GM12878 (cell line): ENCODE data around the gene NCAM1. TPM values are rescaled to one million over a fixed set of nuclear protein-coding genes. Genes with fewer than 3 reads are reported as not detected.

ENCODE experiments used
- ATAC-seq: fragments of 200-7000 bp; cut with Tn5 transposase; 3 replicates; pipeline ENCODE4 v1.9.1; 2020; ENCODE audit warnings: mild to moderate bottlenecking, moderate library complexity
- BruUV-seq: library from RNA; stranded (reverse); fragments of 400-500 nt; replicated peaks from 2 replicates; lab custom pipeline; 2021; lab: Mats Ljungman, UMichigan
- CTCF ChIA-PET: fragments of 300-600 bp; sonication (Branson Sonifier 250); formaldehyde crosslinking; extraction: SDS; loops from one replicate; lab custom pipeline; 2021; ENCODE audit warnings: inconsistent platforms; lab: Yijun Ruan, JAX
- POLR2A ChIA-PET: fragments of 350-600 bp; formaldehyde crosslinking; extraction: SDS; loops from one replicate; lab custom pipeline; 2021; ENCODE audit warnings: inconsistent platforms; lab: Charles Lee
- RAD21 ChIA-PET: fragments of 300-600 bp; sonication (Branson Sonifier 250); formaldehyde crosslinking; loops from one replicate; lab custom pipeline; 2023; ENCODE audit warnings: antibody characterized with exemption; ENCODE audit not compliant: unreplicated experiment; lab: Charles Lee
- SMC1A ChIA-PET: fragments of 300-600 bp; sonication (Branson Sonifier 250); formaldehyde crosslinking; loops from one replicate; lab custom pipeline; 2023; ENCODE audit not compliant: unreplicated experiment, uncharacterized antibody; lab: Charles Lee
- DNase-seq: peaks from one replicate; pipeline ENCODE4 v3.0.0-alpha.2; 2011; ENCODE audit warnings: low read depth, low spot score
- FAIRE-seq: peaks from 3 replicates; lab custom pipeline; 2011; peaks lifted over from hg19 to GRCh38; lab: Jason Lieb, UNC
- H2AFZ ChIP-seq: 2 replicates; pipeline ENCODE4 v1.6.0; 2011; ENCODE audit warnings: low read depth, low read length, control low read depth; ENCODE audit not compliant: control insufficient read depth
- H3K27ac ChIP-seq: 2 replicates; pipeline ENCODE4 v1.5.1; 2011; ENCODE audit warnings: control low read depth; ENCODE audit not compliant: control insufficient read depth, insufficient read depth
- H3K27me3 ChIP-seq, 2 experiments: replicated peaks in 1 of 2; 2 replicates each; pipeline versions ENCODE4 v1.6.0 to v1.6.1; 2011; ENCODE audit warnings: low read length in 1 of 2; ENCODE audit not compliant: control insufficient read depth in 2 of 2, insufficient read depth in 2 of 2
- H3K36me3 ChIP-seq, 2 experiments: 2 replicates each; pipeline ENCODE4 v1.5.1; 2011; ENCODE audit warnings: low read length in 1 of 2; ENCODE audit not compliant: control insufficient read depth in 2 of 2, insufficient read depth in 2 of 2
- H3K4me1 ChIP-seq: 2 replicates; pipeline ENCODE4 v1.6.1; 2011; ENCODE audit warnings: mild to moderate bottlenecking, low read length, moderate library complexity, mixed read lengths; ENCODE audit not compliant: control insufficient read depth, insufficient read depth
- H3K4me2 ChIP-seq: 2 replicates; pipeline ENCODE4 v1.6.0; 2011; ENCODE audit warnings: control low read depth; ENCODE audit not compliant: control insufficient read depth, insufficient read depth
- H3K4me3 ChIP-seq: fragments of 200-600 bp; sonication (generic); 2 replicates; pipeline ENCODE4 v1.5.1; 2016
- H3K79me2 ChIP-seq: 2 replicates; pipeline ENCODE4 v1.6.0; 2011; ENCODE audit warnings: low read length; ENCODE audit not compliant: control insufficient read depth, insufficient read depth
- H3K9ac ChIP-seq: 2 replicates; pipeline ENCODE4 v1.8.0; 2011; ENCODE audit warnings: low read length, control low read depth, mixed read lengths; ENCODE audit not compliant: control insufficient read depth, insufficient read depth
- H3K9me3 ChIP-seq: replicated peaks from 3 replicates; pipeline ENCODE4 v1.5.1; 2011; ENCODE audit warnings: mild to moderate bottlenecking, low read length; ENCODE audit not compliant: control insufficient read depth, insufficient read depth
- H4K20me1 ChIP-seq: 2 replicates; pipeline ENCODE4 v1.6.0; 2011; ENCODE audit not compliant: control insufficient read depth, insufficient read depth
- BCL11A ChIP-seq: IDR thresholded peaks from 2 replicates; pipeline ENCODE4 v1.6.1; 2011; ENCODE audit warnings: low read depth, low read length
- EED ChIP-seq: sonication (generic); IDR thresholded peaks from 2 replicates; pipeline ENCODE4 v1.6.1; 2016; ENCODE audit warnings: antibody characterized with exemption, low read depth
- HCFC1 ChIP-seq: fragments of 150-350 bp; IDR thresholded peaks from 2 replicates; pipeline ENCODE4 v1.6.1; 2014; ENCODE audit warnings: low read length
- MTA3 ChIP-seq: IDR thresholded peaks from 2 replicates; pipeline ENCODE4 v1.6.1; 2012; ENCODE audit warnings: low read length, inconsistent platforms, borderline replicate concordance
- MYB ChIP-seq: fragments of 150-350 bp; IDR thresholded peaks from 2 replicates; pipeline ENCODE4 v1.6.1; 2014; ENCODE audit warnings: mild to moderate bottlenecking, low read depth, low read length, borderline replicate concordance
- PAX5 ChIP-seq: IDR thresholded peaks from 2 replicates; pipeline ENCODE4 v1.6.1; 2011; ENCODE audit warnings: low read depth, low read length, borderline replicate concordance
- PML ChIP-seq: IDR thresholded peaks from 2 replicates; pipeline ENCODE4 v1.6.1; 2012; ENCODE audit warnings: low read length, inconsistent platforms
- SP1 ChIP-seq: IDR thresholded peaks from one replicate; pipeline ENCODE4 v1.6.1; 2011; ENCODE audit warnings: low read depth, low read length
- TAF1 ChIP-seq: IDR thresholded peaks from 2 replicates; pipeline ENCODE4 v1.6.1; 2011; ENCODE audit warnings: mild to moderate bottlenecking, low read depth, low read length, borderline replicate concordance
- in situ Hi-C: fragments of 300-500 bp; cut with MboI; formaldehyde crosslinking; loops from 9 replicates; pipeline ENCODE4 v1.14.3; 2018; ENCODE audit warnings: mixed read lengths
- intact Hi-C: fragments of 100-400 bp; cut with micrococcal nuclease; formaldehyde crosslinking; loops from one replicate; pipeline ENCODE4 v1.14.2; 2022; ENCODE audit not compliant: unreplicated experiment
- polyA plus RNA-seq, 11 experiments: library from polyadenylated mRNA; depleted of rRNA in 4 of 11; unstranded in 6 of 11; stranded (reverse) in 5 of 11; fragments of >200 nt; fragmentation: Nextera tagmentation in 4 of 11; fragmentation: Illumina TruSeq in 1 of 11; extraction: Ambion mirVana in 4 of 11; extraction: Trizol in 1 of 11; gene quantifications; 1 replicate in 1 of 11; 2 replicates in 10 of 11; pipeline versions ENCODE4 v1.2.1 to v1.2.3, GENCODE V29; 2011 to 2016; ENCODE audit warnings: inconsistent platforms in 2 of 11, missing spikeins in 2 of 11, low read depth in 1 of 11
- total RNA-seq, 4 experiments: library from RNA; depleted of rRNA in 3 of 4; stranded (reverse); fragments of >200 nt in 3 of 4; fragmentation: Illumina TruSeq in 1 of 4; extraction: Trizol in 1 of 4; gene quantifications; 2 replicates each; pipeline versions ENCODE4 v1.2.1 to v1.2.3, GENCODE V29; 2013 to 2021
- TF ChIP-seq, protein P1 (sequence below): fragments of 450-650 bp; IDR thresholded peaks from 2 replicates; pipeline ENCODE4 v1.6.1; 2017; ENCODE audit warnings: mild to moderate bottlenecking, low read depth, inconsistent platforms; ENCODE audit not compliant: poor library complexity, severe bottlenecking
- TF ChIP-seq, protein P2 (sequence below): fragments of 450-650 bp; IDR thresholded peaks from 2 replicates; pipeline ENCODE4 v1.6.1; 2017; ENCODE audit warnings: mild to moderate bottlenecking, moderate library complexity
- TF ChIP-seq, protein P3 (sequence below): fragments of 450-650 bp; IDR thresholded peaks from 2 replicates; pipeline ENCODE4 v1.6.1; 2017; ENCODE audit warnings: mild to moderate bottlenecking
- TF ChIP-seq, protein P4 (sequence below): fragments of 450-650 bp; formaldehyde crosslinking; IDR thresholded peaks from 2 replicates; pipeline ENCODE4 v1.4.0; 2022; ENCODE audit warnings: mild to moderate bottlenecking, moderate library complexity

NCAM1 gene
- total and polyA plus RNA-seq, 10 of the 15 experiments (the other 5 are each of a cell fraction or from before 2014, with no cell fraction given) = 0.10 to 0.23 (median 0.11) TPM; not detected in 7

DNA sequence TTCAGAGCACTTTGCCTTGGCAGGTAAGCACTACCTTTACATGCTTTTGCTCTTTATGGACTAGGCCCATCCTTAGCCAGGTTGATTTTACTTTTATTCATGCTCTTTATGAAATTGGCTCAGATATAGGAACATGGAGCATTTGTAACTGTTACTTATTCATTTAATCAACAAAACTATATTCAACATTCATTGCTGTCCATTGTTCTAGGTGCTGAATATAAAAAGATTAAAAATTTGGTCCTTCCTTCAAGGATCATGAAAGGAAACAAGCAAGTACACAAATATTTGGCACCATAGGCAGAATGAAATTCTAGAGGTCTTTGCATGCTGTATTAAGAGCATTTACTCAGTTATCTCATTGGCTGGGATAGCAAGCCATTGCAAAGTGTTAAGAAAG lies 191.3 kb downstream of the NCAM1 start:
- intact Hi-C loops (no loop called here), in situ Hi-C loops (no loop called here)
- Histone ChIP-seq H3K27ac (no peak overlapping the region), H2AFZ (no peak overlapping the region), H3K36me3 (no peaks in the 10 kb centered on the region), H4K20me1 (no peaks in the 10 kb centered on the region), H3K4me1 (no peaks in the 10 kb centered on the region), H3K4me2 (no peak overlapping the region), H3K79me2 (no peaks in the 10 kb centered on the region), H3K27me3 (no peaks in the 10 kb centered on the region), H3K9ac (no peak overlapping the region), H3K9me3 (no peaks in the 10 kb centered on the region), H3K4me3 (no peak overlapping the region)
- no peak for FAIRE-seq
- BruUV-seq = no TSS peak
- ChIA-PET SMC1A (no interaction called here), POLR2A (no interaction called here), CTCF (no interaction called here), RAD21 (no interaction called here)
- ATAC-seq = no peak
- DNase-seq = no peak
- TF ChIP-seq PAX5 (no peak), MYB (no peak), EED (no peak), MTA3 (no peak), SP1 (no peak), TAF1 (no peak), BCL11A (no peak), PML (no peak), HCFC1 (no peak)
- TF ChIP-seq, protein P1, sequence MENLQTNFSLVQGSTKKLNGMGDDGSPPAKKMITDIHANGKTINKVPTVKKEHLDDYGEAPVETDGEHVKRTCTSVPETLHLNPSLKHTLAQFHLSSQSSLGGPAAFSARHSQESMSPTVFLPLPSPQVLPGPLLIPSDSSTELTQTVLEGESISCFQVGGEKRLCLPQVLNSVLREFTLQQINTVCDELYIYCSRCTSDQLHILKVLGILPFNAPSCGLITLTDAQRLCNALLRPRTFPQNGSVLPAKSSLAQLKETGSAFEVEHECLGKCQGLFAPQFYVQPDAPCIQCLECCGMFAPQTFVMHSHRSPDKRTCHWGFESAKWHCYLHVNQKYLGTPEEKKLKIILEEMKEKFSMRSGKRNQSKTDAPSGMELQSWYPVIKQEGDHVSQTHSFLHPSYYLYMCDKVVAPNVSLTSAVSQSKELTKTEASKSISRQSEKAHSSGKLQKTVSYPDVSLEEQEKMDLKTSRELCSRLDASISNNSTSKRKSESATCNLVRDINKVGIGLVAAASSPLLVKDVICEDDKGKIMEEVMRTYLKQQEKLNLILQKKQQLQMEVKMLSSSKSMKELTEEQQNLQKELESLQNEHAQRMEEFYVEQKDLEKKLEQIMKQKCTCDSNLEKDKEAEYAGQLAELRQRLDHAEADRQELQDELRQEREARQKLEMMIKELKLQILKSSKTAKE = no peak
- TF ChIP-seq, protein P2, sequence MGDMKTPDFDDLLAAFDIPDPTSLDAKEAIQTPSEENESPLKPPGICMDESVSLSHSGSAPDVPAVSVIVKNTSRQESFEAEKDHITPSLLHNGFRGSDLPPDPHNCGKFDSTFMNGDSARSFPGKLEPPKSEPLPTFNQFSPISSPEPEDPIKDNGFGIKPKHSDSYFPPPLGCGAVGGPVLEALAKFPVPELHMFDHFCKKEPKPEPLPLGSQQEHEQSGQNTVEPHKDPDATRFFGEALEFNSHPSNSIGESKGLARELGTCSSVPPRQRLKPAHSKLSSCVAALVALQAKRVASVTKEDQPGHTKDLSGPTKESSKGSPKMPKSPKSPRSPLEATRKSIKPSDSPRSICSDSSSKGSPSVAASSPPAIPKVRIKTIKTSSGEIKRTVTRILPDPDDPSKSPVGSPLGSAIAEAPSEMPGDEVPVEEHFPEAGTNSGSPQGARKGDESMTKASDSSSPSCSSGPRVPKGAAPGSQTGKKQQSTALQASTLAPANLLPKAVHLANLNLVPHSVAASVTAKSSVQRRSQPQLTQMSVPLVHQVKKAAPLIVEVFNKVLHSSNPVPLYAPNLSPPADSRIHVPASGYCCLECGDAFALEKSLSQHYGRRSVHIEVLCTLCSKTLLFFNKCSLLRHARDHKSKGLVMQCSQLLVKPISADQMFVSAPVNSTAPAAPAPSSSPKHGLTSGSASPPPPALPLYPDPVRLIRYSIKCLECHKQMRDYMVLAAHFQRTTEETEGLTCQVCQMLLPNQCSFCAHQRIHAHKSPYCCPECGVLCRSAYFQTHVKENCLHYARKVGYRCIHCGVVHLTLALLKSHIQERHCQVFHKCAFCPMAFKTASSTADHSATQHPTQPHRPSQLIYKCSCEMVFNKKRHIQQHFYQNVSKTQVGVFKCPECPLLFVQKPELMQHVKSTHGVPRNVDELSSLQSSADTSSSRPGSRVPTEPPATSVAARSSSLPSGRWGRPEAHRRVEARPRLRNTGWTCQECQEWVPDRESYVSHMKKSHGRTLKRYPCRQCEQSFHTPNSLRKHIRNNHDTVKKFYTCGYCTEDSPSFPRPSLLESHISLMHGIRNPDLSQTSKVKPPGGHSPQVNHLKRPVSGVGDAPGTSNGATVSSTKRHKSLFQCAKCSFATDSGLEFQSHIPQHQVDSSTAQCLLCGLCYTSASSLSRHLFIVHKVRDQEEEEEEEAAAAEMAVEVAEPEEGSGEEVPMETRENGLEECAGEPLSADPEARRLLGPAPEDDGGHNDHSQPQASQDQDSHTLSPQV = no peak
- TF ChIP-seq, protein P3, sequence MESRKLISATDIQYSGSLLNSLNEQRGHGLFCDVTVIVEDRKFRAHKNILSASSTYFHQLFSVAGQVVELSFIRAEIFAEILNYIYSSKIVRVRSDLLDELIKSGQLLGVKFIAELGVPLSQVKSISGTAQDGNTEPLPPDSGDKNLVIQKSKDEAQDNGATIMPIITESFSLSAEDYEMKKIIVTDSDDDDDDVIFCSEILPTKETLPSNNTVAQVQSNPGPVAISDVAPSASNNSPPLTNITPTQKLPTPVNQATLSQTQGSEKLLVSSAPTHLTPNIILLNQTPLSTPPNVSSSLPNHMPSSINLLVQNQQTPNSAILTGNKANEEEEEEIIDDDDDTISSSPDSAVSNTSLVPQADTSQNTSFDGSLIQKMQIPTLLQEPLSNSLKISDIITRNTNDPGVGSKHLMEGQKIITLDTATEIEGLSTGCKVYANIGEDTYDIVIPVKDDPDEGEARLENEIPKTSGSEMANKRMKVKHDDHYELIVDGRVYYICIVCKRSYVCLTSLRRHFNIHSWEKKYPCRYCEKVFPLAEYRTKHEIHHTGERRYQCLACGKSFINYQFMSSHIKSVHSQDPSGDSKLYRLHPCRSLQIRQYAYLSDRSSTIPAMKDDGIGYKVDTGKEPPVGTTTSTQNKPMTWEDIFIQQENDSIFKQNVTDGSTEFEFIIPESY = no peak
- TF ChIP-seq, protein P4, sequence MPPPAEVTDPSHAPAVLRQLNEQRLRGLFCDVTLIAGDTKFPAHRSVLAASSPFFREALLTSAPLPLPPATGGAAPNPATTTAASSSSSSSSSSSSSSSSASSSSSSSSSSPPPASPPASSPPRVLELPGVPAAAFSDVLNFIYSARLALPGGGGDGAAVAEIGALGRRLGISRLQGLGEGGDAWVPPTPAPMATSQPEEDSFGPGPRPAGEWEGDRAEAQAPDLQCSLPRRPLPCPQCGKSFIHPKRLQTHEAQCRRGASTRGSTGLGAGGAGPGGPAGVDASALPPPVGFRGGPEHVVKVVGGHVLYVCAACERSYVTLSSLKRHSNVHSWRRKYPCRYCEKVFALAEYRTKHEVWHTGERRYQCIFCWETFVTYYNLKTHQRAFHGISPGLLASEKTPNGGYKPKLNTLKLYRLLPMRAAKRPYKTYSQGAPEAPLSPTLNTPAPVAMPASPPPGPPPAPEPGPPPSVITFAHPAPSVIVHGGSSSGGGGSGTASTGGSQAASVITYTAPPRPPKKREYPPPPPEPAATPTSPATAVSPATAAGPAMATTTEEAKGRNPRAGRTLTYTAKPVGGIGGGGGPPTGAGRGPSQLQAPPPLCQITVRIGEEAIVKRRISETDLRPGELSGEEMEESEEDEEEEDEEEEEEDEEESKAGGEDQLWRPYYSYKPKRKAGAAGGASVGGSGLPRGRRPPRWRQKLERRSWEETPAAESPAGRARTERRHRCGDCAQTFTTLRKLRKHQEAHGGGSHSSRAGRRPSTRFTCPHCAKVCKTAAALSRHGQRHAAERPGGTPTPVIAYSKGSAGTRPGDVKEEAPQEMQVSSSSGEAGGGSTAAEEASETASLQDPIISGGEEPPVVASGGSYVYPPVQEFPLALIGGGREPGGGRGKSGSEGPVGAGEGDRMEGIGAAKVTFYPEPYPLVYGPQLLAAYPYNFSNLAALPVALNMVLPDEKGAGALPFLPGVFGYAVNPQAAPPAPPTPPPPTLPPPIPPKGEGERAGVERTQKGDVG = no peak
